ENCODE results near the gene FGF19. TPM values are rescaled to one million over a fixed set of nuclear protein-coding genes. Genes with fewer than 3 reads are reported as not detected.

The FGF19 gene
- total RNA-seq, 6 donors from 2014 or later, result 0.23 to 0.24 TPM; not detected in 4

DNA sequence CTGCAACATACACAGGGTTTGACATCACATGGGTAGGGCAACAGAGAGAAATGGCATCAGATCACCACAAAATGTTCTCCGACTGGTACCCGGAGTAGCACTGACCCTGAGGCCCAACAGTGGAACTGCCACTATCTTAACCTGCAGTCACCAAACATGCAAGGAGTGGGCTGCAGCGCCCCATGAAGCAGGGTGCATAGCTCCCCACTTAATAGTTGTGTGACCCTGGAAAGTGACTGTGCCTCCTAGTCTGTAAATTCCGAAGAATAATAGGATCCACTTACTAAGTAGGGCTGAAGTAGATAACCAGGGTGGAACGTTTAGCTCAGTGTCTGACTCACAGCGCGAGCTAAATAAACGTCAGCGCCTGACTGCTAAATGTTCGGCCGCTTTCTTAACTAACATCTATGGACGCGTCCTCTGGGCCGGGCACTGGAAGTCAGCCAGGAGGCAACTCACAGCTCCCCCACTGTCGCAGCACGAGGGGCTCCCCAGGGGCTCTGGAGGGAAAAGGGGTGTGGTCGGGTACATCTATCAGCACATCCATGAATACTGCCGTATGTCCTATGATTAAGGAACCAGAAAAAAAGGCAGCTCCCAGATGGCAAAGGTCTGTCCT lies 29.4 kb downstream of the FGF19 start:
- DNase-seq, result no peak
- no peaks in the 10 kb centered on the region for H3K27me3 ChIP-seq
- H3K36me3 ChIP-seq, result peaks cover 0 to 30% (median 17%) of the 10 kb centered on the region in 4 donors
- H3K27ac ChIP-seq, result peak overlapping the region; percentile 85 to 93 (median 88)
- ATAC-seq (ENCODE audit: low FRiP score in 2 of 2), result peak in 1 of 2 donors; percentile 70
- H3K9me3 ChIP-seq, result no peaks in the 10 kb centered on the region
- TF ChIP-seq POLR2A (IDR thresholded peaks at IDR 0.05) (no peak), EP300 (IDR thresholded peaks at IDR 0.05) (no peak)
- H3K4me1 ChIP-seq, result peaks cover 16 to 37% (median 26%) of the 10 kb centered on the region in 4 donors
- peak overlapping the region; percentile 89 to 100 (median 96) for H3K4me3 ChIP-seq
- 23 to 75% methylated on average over 4 to 18 of the region's 18 CpGs for WGBS, 2 donors

DNA sequence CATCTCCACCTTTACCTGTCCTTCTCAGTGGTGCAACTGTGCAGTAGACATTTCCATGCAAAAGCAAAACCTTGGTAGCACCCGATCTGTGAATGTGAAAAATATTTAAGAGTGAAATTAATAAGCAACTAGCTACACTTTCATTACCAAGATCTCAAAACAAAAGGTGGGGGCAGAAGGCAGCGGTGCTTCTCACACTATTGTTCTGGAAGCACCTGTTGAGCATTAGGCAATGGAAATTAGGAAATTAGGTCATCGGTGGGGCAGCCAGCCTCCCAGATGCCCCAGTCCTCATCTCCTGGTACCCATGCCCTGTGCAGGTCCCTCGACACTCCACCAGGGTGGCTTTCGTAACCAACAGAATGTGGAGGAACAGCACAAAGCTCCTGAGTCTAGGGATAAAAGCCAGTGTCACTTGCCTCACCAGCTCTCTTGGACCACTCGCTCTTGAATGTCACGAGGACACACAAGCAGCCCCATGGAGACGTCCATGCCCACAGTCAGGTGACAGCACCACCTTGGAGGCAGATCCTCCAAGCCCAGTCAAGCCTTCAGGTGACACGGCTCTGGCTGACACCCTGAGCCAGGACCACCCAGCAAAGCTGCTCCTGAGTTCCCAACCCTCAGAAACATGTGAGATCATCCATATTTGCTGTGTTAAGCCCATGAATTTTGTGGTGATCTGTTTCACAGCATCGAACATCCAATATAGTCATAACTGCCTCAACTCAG lies 31.9 kb downstream of the FGF19 start:
- Histone ChIP-seq H3K36me3 (peaks cover 0 to 52% (median 29%) of the 10 kb centered on the region in 4 donors), H3K9me3 (no peaks in the 10 kb centered on the region), H3K27ac (no peak overlapping the region), H3K4me3 (no peak overlapping the region), H3K4me1 (peaks cover 16 to 37% (median 26%) of the 10 kb centered on the region in 4 donors), H3K27me3 (no peaks in the 10 kb centered on the region)
- DNase-seq (no peak), ATAC-seq (ENCODE audit: low FRiP score in 2 of 2) (no peak)
- 88 to 89% methylated on average over 6 to 10 of the region's 10 CpGs for WGBS, 2 donors
- TF ChIP-seq, protein P1, sequence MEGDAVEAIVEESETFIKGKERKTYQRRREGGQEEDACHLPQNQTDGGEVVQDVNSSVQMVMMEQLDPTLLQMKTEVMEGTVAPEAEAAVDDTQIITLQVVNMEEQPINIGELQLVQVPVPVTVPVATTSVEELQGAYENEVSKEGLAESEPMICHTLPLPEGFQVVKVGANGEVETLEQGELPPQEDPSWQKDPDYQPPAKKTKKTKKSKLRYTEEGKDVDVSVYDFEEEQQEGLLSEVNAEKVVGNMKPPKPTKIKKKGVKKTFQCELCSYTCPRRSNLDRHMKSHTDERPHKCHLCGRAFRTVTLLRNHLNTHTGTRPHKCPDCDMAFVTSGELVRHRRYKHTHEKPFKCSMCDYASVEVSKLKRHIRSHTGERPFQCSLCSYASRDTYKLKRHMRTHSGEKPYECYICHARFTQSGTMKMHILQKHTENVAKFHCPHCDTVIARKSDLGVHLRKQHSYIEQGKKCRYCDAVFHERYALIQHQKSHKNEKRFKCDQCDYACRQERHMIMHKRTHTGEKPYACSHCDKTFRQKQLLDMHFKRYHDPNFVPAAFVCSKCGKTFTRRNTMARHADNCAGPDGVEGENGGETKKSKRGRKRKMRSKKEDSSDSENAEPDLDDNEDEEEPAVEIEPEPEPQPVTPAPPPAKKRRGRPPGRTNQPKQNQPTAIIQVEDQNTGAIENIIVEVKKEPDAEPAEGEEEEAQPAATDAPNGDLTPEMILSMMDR (IDR thresholded peaks at IDR 0.05), result peak in 1 of 6 experiments; percentile 7
- TF ChIP-seq POLR2A (IDR thresholded peaks at IDR 0.05), result no peak
- no peak for TF ChIP-seq POLR2AphosphoS5 (IDR thresholded peaks at IDR 0.05)
- no peak for TF ChIP-seq EP300 (IDR thresholded peaks at IDR 0.05)

DNA sequence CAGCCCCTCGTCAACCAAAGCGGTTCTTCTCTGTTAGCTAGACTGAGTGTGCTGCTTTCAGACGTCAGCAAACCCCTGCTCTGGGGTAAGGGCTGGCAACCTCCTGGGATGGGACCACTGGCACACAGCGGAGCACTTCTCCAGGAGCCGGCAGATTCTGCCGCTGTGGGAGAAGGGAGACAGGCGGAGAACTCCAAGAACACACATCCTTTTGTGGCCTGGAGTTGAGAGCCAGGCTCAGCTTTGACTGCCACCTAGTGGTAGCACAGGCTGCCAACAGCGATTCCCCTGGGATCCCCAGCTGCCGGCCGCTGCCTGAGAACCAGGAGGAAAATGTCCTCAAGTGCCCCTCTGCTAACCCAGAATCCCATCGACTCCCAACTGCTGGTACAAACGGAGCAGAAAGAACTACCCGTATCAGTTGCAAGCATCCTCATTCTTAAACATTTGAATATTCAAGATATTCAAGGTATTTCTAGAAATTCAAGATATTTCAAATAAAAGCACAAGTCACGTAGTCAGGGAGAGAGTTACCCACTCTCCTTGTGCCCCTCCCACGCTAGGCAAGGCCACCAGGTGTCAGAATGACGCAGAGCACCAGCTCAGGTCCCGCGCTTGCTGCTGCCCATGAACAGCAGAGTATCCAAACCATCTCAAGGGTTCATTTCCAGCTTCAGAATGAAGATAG lies 33.5 kb downstream of the FGF19 start:
- peaks cover 13 to 32% (median 22%) of the 10 kb centered on the region in 4 donors for H3K4me1 ChIP-seq
- ATAC-seq (ENCODE audit: low FRiP score in 2 of 2), result peak; percentile 68 to 75
- WGBS, 2 donors, result 43 to 59% methylated on average over 12 to 16 of the region's 18 CpGs
- peaks cover 0 to 68% (median 44%) of the 10 kb centered on the region in 4 donors for H3K36me3 ChIP-seq
- no peak overlapping the region for H3K4me3 ChIP-seq
- DNase-seq, result peak; percentile 79 to 84
- H3K27me3 ChIP-seq, result no peaks in the 10 kb centered on the region
- H3K27ac ChIP-seq, result peak overlapping the region in 1 of 4 donors; percentile 1
- TF ChIP-seq EP300 (IDR thresholded peaks at IDR 0.05), result no peak
- TF ChIP-seq POLR2A (IDR thresholded peaks at IDR 0.05), result no peak
- TF ChIP-seq, protein P1 (IDR thresholded peaks at IDR 0.05), result peak; percentile 84 to 96 (median 91)
- no peaks in the 10 kb centered on the region for H3K9me3 ChIP-seq

DNA sequence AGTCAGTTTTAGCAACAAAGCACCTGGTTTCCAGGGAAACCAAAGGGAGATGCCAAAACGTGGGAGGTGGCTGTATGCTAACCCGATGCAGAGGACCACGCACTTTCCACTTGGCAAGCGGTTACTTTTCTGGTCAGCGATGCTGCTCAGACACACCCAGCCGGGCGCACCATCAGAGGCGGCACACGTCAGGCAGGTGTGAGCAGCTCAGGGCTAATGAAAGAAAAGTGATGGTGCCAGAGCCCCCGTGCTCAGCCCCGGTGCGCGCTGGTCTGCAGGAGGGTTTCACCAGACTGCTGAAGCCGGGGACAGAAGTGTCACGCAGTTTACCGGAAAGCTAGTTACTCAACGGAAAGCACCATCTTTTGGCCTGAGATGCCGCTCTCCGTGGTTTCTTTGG lies 34.3 kb downstream of the FGF19 start:
- WGBS, 2 donors, result 91 to 92% methylated on average over 15 to 19 of the region's 19 CpGs
- Histone ChIP-seq H3K4me3 (no peak overlapping the region), H3K36me3 (peaks cover 0 to 76% (median 50%) of the 10 kb centered on the region in 4 donors), H3K4me1 (peaks cover 13 to 28% (median 21%) of the 10 kb centered on the region in 4 donors), H3K27me3 (no peaks in the 10 kb centered on the region), H3K9me3 (no peaks in the 10 kb centered on the region), H3K27ac (no peak overlapping the region)
- DNase-seq (peak in 1 of 2 donors; percentile 65), ATAC-seq (ENCODE audit: low FRiP score in 2 of 2) (no peak)
- no peak for TF ChIP-seq POLR2AphosphoS5 (IDR thresholded peaks at IDR 0.05)
- TF ChIP-seq EP300 (IDR thresholded peaks at IDR 0.05), result no peak
- TF ChIP-seq, protein P1 (IDR thresholded peaks at IDR 0.05), result no peak
- TF ChIP-seq POLR2A (IDR thresholded peaks at IDR 0.05), result no peak
